K562 (cell line): ENCODE results near the gene SLC25A4. TPM values are rescaled to one million over a fixed set of nuclear protein-coding genes. Genes with fewer than 3 reads are reported as not detected.

ENCODE experiments used
- DIDO1 ChIP-seq: fragments of 450-650 bp; IDR thresholded peaks from 2 replicates; pipeline ENCODE4 v1.6.1; 2016; ENCODE audit warnings: low read depth, missing biosample characterization, missing genetic modification characterization
- polyA plus RNA-seq, 8 experiments: library from polyadenylated mRNA; depleted of rRNA in 4 of 8; stranded (reverse) in 5 of 8; unstranded in 3 of 8; fragments of >200 nt; fragmentation: Nextera tagmentation in 2 of 8; fragmentation: Illumina TruSeq in 1 of 8; extraction: Ambion mirVana in 2 of 8; extraction: Trizol in 1 of 8; gene quantifications; 2 replicates each; pipeline versions ENCODE4 v1.2.1 to v1.2.3, GENCODE V29; 2011 to 2014; ENCODE audit warnings: inconsistent platforms in 1 of 8, missing spikeins in 1 of 8
- total RNA-seq, 7 experiments: library from RNA; depleted of rRNA in 6 of 7; stranded (reverse); fragments of >200 nt in 6 of 7; fragmentation: Illumina TruSeq in 2 of 7; extraction: Trizol in 2 of 7; gene quantifications; 2 replicates each; pipeline versions ENCODE4 v1.2.1 to v1.2.3, GENCODE V29; 2011 to 2021; ENCODE audit warnings: low replicate concordance in 1 of 7
- TF ChIP-seq, protein P1 (sequence below), 3 experiments: fragments of 200-800 bp in 1 of 3; fragments of 250-450 bp in 1 of 3; fragments of 450-650 bp in 1 of 3; sonication (Bioruptor Pico) in 1 of 3; sonication (Bioruptor generic) in 1 of 3; formaldehyde crosslinking in 1 of 3; IDR thresholded peaks; 2 replicates each; pipeline versions ENCODE4 v1.6.1 to v1.8.0; 2016 to 2022; ENCODE audit warnings: mild to moderate bottlenecking in 2 of 3, missing genetic modification characterization in 2 of 3, missing compliant biosample characterization in 1 of 3, moderate library complexity in 1 of 3
- TF ChIP-seq, protein P2 (sequence below): fragments of 200-600 bp; sonication (generic); IDR thresholded peaks from one replicate; pipeline ENCODE4 v1.6.1; 2012; ENCODE audit warnings: mild to moderate bottlenecking, low read depth, low read length, inconsistent platforms

The SLC25A4 gene
- total and polyA plus RNA-seq, 9 of the 15 experiments (the other 6 are each of a cell fraction or from before 2014, with no cell fraction given): 8.3 to 28.6 (median 19.5) TPM

DNA sequence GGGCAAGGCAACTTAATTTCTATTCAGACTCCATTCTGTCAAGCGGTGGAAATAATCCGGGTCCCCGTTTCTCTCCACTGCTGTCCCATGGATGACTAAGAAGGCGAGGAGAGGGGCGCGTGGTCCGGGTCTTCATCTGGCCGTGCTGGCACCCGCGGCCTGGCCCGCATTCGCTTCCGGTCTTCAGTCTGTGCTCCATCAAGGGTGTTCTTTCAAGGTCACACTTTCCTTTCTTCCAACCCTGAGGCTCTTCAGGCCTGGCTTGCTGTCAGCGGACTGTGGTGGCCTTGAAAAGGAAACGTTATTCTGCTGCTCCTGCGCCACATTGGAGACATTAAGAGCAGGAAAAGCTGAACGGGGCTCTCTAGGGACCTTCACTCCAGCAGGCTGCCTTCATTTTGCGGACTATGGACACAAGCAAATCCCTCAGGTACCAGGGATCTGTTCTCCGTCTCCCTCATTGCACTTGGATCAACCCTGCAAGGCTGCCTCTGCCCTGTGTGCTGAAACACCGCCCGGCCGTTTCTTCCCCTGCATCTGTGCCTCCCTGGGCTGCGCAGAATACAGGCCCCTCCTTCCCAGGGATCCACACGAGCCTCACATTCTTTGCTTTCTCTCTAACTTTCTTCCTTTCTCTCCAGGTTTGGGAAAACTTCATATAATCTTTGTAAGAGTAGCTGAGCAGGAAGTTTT, 5.7 kb upstream of the SLC25A4 start (continued):
- TF ChIP-seq, protein P1, sequence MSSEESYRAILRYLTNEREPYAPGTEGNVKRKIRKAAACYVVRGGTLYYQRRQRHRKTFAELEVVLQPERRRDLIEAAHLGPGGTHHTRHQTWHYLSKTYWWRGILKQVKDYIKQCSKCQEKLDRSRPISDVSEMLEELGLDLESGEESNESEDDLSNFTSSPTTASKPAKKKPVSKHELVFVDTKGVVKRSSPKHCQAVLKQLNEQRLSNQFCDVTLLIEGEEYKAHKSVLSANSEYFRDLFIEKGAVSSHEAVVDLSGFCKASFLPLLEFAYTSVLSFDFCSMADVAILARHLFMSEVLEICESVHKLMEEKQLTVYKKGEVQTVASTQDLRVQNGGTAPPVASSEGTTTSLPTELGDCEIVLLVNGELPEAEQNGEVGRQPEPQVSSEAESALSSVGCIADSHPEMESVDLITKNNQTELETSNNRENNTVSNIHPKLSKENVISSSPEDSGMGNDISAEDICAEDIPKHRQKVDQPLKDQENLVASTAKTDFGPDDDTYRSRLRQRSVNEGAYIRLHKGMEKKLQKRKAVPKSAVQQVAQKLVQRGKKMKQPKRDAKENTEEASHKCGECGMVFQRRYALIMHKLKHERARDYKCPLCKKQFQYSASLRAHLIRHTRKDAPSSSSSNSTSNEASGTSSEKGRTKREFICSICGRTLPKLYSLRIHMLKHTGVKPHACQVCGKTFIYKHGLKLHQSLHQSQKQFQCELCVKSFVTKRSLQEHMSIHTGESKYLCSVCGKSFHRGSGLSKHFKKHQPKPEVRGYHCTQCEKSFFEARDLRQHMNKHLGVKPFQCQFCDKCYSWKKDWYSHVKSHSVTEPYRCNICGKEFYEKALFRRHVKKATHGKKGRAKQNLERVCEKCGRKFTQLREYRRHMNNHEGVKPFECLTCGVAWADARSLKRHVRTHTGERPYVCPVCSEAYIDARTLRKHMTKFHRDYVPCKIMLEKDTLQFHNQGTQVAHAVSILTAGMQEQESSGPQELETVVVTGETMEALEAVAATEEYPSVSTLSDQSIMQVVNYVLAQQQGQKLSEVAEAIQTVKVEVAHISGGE (CRISPR knock-in tag; IDR thresholded peaks at IDR 0.05): no peak
- TF ChIP-seq DIDO1: no peak
- TF ChIP-seq, protein P2, sequence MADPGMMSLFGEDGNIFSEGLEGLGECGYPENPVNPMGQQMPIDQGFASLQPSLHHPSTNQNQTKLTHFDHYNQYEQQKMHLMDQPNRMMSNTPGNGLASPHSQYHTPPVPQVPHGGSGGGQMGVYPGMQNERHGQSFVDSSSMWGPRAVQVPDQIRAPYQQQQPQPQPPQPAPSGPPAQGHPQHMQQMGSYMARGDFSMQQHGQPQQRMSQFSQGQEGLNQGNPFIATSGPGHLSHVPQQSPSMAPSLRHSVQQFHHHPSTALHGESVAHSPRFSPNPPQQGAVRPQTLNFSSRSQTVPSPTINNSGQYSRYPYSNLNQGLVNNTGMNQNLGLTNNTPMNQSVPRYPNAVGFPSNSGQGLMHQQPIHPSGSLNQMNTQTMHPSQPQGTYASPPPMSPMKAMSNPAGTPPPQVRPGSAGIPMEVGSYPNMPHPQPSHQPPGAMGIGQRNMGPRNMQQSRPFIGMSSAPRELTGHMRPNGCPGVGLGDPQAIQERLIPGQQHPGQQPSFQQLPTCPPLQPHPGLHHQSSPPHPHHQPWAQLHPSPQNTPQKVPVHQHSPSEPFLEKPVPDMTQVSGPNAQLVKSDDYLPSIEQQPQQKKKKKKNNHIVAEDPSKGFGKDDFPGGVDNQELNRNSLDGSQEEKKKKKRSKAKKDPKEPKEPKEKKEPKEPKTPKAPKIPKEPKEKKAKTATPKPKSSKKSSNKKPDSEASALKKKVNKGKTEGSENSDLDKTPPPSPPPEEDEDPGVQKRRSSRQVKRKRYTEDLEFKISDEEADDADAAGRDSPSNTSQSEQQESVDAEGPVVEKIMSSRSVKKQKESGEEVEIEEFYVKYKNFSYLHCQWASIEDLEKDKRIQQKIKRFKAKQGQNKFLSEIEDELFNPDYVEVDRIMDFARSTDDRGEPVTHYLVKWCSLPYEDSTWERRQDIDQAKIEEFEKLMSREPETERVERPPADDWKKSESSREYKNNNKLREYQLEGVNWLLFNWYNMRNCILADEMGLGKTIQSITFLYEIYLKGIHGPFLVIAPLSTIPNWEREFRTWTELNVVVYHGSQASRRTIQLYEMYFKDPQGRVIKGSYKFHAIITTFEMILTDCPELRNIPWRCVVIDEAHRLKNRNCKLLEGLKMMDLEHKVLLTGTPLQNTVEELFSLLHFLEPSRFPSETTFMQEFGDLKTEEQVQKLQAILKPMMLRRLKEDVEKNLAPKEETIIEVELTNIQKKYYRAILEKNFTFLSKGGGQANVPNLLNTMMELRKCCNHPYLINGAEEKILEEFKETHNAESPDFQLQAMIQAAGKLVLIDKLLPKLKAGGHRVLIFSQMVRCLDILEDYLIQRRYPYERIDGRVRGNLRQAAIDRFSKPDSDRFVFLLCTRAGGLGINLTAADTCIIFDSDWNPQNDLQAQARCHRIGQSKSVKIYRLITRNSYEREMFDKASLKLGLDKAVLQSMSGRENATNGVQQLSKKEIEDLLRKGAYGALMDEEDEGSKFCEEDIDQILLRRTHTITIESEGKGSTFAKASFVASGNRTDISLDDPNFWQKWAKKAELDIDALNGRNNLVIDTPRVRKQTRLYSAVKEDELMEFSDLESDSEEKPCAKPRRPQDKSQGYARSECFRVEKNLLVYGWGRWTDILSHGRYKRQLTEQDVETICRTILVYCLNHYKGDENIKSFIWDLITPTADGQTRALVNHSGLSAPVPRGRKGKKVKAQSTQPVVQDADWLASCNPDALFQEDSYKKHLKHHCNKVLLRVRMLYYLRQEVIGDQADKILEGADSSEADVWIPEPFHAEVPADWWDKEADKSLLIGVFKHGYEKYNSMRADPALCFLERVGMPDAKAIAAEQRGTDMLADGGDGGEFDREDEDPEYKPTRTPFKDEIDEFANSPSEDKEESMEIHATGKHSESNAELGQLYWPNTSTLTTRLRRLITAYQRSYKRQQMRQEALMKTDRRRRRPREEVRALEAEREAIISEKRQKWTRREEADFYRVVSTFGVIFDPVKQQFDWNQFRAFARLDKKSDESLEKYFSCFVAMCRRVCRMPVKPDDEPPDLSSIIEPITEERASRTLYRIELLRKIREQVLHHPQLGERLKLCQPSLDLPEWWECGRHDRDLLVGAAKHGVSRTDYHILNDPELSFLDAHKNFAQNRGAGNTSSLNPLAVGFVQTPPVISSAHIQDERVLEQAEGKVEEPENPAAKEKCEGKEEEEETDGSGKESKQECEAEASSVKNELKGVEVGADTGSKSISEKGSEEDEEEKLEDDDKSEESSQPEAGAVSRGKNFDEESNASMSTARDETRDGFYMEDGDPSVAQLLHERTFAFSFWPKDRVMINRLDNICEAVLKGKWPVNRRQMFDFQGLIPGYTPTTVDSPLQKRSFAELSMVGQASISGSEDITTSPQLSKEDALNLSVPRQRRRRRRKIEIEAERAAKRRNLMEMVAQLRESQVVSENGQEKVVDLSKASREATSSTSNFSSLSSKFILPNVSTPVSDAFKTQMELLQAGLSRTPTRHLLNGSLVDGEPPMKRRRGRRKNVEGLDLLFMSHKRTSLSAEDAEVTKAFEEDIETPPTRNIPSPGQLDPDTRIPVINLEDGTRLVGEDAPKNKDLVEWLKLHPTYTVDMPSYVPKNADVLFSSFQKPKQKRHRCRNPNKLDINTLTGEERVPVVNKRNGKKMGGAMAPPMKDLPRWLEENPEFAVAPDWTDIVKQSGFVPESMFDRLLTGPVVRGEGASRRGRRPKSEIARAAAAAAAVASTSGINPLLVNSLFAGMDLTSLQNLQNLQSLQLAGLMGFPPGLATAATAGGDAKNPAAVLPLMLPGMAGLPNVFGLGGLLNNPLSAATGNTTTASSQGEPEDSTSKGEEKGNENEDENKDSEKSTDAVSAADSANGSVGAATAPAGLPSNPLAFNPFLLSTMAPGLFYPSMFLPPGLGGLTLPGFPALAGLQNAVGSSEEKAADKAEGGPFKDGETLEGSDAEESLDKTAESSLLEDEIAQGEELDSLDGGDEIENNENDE: no peak
